ENCODE results near the gene MICALL1.

GRCh38 chr22:37927637-37927936 is 21.5 kb downstream of the MICALL1 start:
- TF ChIP-seq ZNF274 (IDR thresholded peaks at IDR 0.05; ENCODE audit: low read depth, low read length) = no peak
- TF ChIP-seq SUZ12 (IDR thresholded peaks at IDR 0.05; ENCODE audit: extremely low read depth, insufficient read depth, insufficient read length) = no peak
- no peak for TF ChIP-seq YY1 (IDR thresholded peaks at IDR 0.05; ENCODE audit: insufficient read depth, insufficient read length)

All from NT2/D1 (cell line).